ENCODE results near the gene ANKLE2. TPM values are rescaled to one million over a fixed set of nuclear protein-coding genes. Genes with fewer than 3 reads are reported as not detected.
"Not testable (repeated sequence)": the region's sequence is repeated elsewhere in the genome, so short reads cannot be mapped to it uniquely, and the experiment has no call there.

Gene ANKLE2
- polyA plus RNA-seq, 1 of the 3 experiments (the other 2 are of a cell fraction) = 55.1 TPM

GRCh38 chr12:132776816-132777568 is 15.4 kb upstream of the ANKLE2 start:
- peaks cover 29 to 83% of the 10 kb centered on the region in 2 experiments for H3K36me3 ChIP-seq (replicated peaks in 1 of 2; ENCODE audit: control insufficient read depth in 1 of 2, insufficient read depth in 2 of 2, low read length in 1 of 2)
- no peak overlapping the region for H3K27ac ChIP-seq (ENCODE audit: low read depth in 2 of 2, low read length in 1 of 2)
- no peaks in the 10 kb centered on the region for H4K20me1 ChIP-seq (ENCODE audit: insufficient read depth)
- CTCF ChIA-PET = interaction anchor here (3.7 kb wide), 1 partner anchor 8 kb away, joined by 16 read pairs; no protein-coding TSS in a partner anchor
- no peak overlapping the region for H3K4me3 ChIP-seq (ENCODE audit: low read depth in 2 of 2, low read length in 1 of 2)
- no peak overlapping the region for H3K9ac ChIP-seq
- H3K9me2 ChIP-seq = no peaks in the 10 kb centered on the region
- DNase-seq = no peak
- H3K4me1 ChIP-seq (ENCODE audit: control insufficient read depth in 1 of 2, insufficient read depth in 2 of 2, low read depth in 1 of 2, low read length in 1 of 2) = no peaks in the 10 kb centered on the region
- peaks cover 6% of the 10 kb centered on the region for H3K79me2 ChIP-seq (ENCODE audit: insufficient read depth)
- no peak for TF ChIP-seq MXI1 (IDR thresholded peaks at IDR 0.05; ENCODE audit: low read depth, low read length)
- TF ChIP-seq TCF12 (IDR thresholded peaks at IDR 0.05) = no peak
- no peak for TF ChIP-seq USF2 (IDR thresholded peaks at IDR 0.05; ENCODE audit: borderline replicate concordance, low read depth, low read length)
- TF ChIP-seq RAD21 (IDR thresholded peaks at IDR 0.05; ENCODE audit: low read length) = no peak
- no peak for TF ChIP-seq GATA2 (CRISPR knock-in tag; IDR thresholded peaks at IDR 0.05)
- TF ChIP-seq CHD2 (IDR thresholded peaks at IDR 0.05; ENCODE audit: low read length, partially characterized antibody) = no peak
- no peak for TF ChIP-seq NRF1 (IDR thresholded peaks at IDR 0.05; ENCODE audit: low read depth, low read length)
- no peak for TF ChIP-seq RCOR1 (IDR thresholded peaks at IDR 0.05; ENCODE audit: low read length)
- no peak for TF ChIP-seq TEAD4 (IDR thresholded peaks at IDR 0.05; ENCODE audit: borderline replicate concordance, insufficient read depth)
- no peak for TF ChIP-seq FOXJ3 (CRISPR knock-in tag; IDR thresholded peaks at IDR 0.05)
- no peak for TF ChIP-seq CTCF (IDR thresholded peaks at IDR 0.05)
- no peak for TF ChIP-seq POLR2AphosphoS5 (IDR thresholded peaks at IDR 0.05; ENCODE audit: low read depth, low read length)
- no peak for TF ChIP-seq RXRA (IDR thresholded peaks at IDR 0.05; ENCODE audit: borderline replicate concordance, low read depth)
- no peak for TF ChIP-seq ZBTB33 (IDR thresholded peaks at IDR 0.05; ENCODE audit: borderline replicate concordance, low read depth)
- no peak for TF ChIP-seq MEF2A (IDR thresholded peaks at IDR 0.05; ENCODE audit: borderline replicate concordance, low read depth)
- no peak for TF ChIP-seq FOXM1 (IDR thresholded peaks at IDR 0.05; ENCODE audit: low read depth)
- no peak for TF ChIP-seq NFIC (IDR thresholded peaks at IDR 0.05; ENCODE audit: borderline replicate concordance)
- no peak for TF ChIP-seq EP300 (IDR thresholded peaks at IDR 0.05; ENCODE audit: borderline replicate concordance in 1 of 2, low read depth in 1 of 2, low read length in 1 of 2)
- no peak for TF ChIP-seq YY1 (IDR thresholded peaks at IDR 0.05; ENCODE audit: low read depth)
- no peak for TF ChIP-seq JUND (IDR thresholded peaks at IDR 0.05)
- no peaks in the 10 kb centered on the region for H3K27me3 ChIP-seq (ENCODE audit: insufficient read depth)
- H3K4me2 ChIP-seq = no peak overlapping the region
- POLR2A ChIA-PET = no interaction called here
- 97% methylated on average over 18 of the region's 29 CpGs for WGBS (ENCODE audit: low lambda C conversion rate)
- H2AFZ ChIP-seq (ENCODE audit: low read depth) = no peak overlapping the region
- H3K9me3 ChIP-seq = no peaks in the 10 kb centered on the region
- H3F3A ChIP-seq (replicated peaks; ENCODE audit: insufficient read depth) = peaks cover 11% of the 10 kb centered on the region

- H3K4me3 ChIP-seq (ENCODE audit: low read depth in 2 of 2, low read length in 1 of 2); DNase-seq; H3K27me3 ChIP-seq (ENCODE audit: insufficient read depth); H3K4me2 ChIP-seq; H3K9me2 ChIP-seq; H3K4me1 ChIP-seq (ENCODE audit: control insufficient read depth in 1 of 2, insufficient read depth in 2 of 2, low read depth in 1 of 2, low read length in 1 of 2); POLR2A ChIA-PET; H3K79me2 ChIP-seq (ENCODE audit: insufficient read depth); H3K9me3 ChIP-seq; H4K20me1 ChIP-seq (ENCODE audit: insufficient read depth); H3K9ac ChIP-seq; H2AFZ ChIP-seq (ENCODE audit: low read depth); H3K27ac ChIP-seq (ENCODE audit: low read depth in 2 of 2, low read length in 1 of 2): not testable (repeated sequence)
- 87% methylated on average over 8 of the region's 12 CpGs for WGBS (ENCODE audit: low lambda C conversion rate)
- H3F3A ChIP-seq (replicated peaks; ENCODE audit: insufficient read depth) = peaks cover 14% of the 10 kb centered on the region
- CTCF ChIA-PET = interaction anchor here (3.7 kb wide), 1 partner anchor 7 kb away, joined by 16 read pairs; no protein-coding TSS in a partner anchor
- H3K36me3 ChIP-seq (replicated peaks in 1 of 2; ENCODE audit: control insufficient read depth in 1 of 2, insufficient read depth in 2 of 2, low read length in 1 of 2) = peaks cover 29 to 84% of the 10 kb centered on the region in 2 experiments
These were observed 14.6 kb upstream of the ANKLE2 start for GRCh38 chr12:132776230-132776625.

Data from SK-N-SH (cell line).